ELF-1 (cell line): Measurements from ENCODE around the gene FUBP3.

Source experiments
- DNase-seq: peaks from one replicate; pipeline ENCODE4 v3.0.0-alpha.2; 2016; ENCODE audit warnings: low read depth, low spot score

FUBP3 gene

GRCh38 chr9:130607640-130608420, 28.5 kb downstream of the FUBP3 start:
- DNase-seq = no peak

- DNase-seq = no peak
Observed at GRCh38 chr9:130608554-130609134, 29.3 kb downstream of the FUBP3 start.

GRCh38 chr9:130609163-130609562, 29.8 kb downstream of the FUBP3 start:
- DNase-seq = no peak

GRCh38 chr9:130610862-130611707, 31.7 kb downstream of the FUBP3 start:
- DNase-seq = no peak

GRCh38 chr9:130616451-130616850, 37.1 kb downstream of the FUBP3 start:
- DNase-seq = no peak

GRCh38 chr9:130623466-130623865, 44.1 kb downstream of the FUBP3 start:
- no peak for DNase-seq

- no peak for DNase-seq
Observed at GRCh38 chr9:130624154-130624553, 44.8 kb downstream of the FUBP3 start.

GRCh38 chr9:130626249-130626996, 47.0 kb downstream of the FUBP3 start:
- DNase-seq = peak; percentile 24

- no peak for DNase-seq
Observed at GRCh38 chr9:130627051-130627450, 47.7 kb downstream of the FUBP3 start.

- peak; percentile 87 for DNase-seq
Observed at GRCh38 chr9:130627896-130628792, 48.8 kb downstream of the FUBP3 start.

GRCh38 chr9:130629443-130630070, 50.2 kb downstream of the FUBP3 start:
- peak; percentile 25 for DNase-seq

GRCh38 chr9:130630071-130630450, 50.7 kb downstream of the FUBP3 start:
- no peak for DNase-seq

GRCh38 chr9:130630506-130631330, 51.3 kb downstream of the FUBP3 start:
- no peak for DNase-seq

GRCh38 chr9:130631331-130632080, 52.1 kb downstream of the FUBP3 start:
- no peak for DNase-seq

- DNase-seq = no peak
Observed at GRCh38 chr9:130632081-130632710, 52.8 kb downstream of the FUBP3 start.

GRCh38 chr9:130632841-130633240, 53.5 kb downstream of the FUBP3 start:
- DNase-seq = no peak

GRCh38 chr9:130633336-130634190, 54.2 kb downstream of the FUBP3 start:
- DNase-seq = no peak
